GM10266 (cell line): ENCODE data around the gene ACTRT1.

ENCODE experiments used
- DNase-seq: peaks from one replicate; pipeline ENCODE4 v3.0.0; 2012; ENCODE audit errors: extremely low spot score
- CTCF ChIP-seq: IDR thresholded peaks from 2 replicates; pipeline ENCODE4 v1.5.1; 2012; ENCODE audit warnings: mild to moderate bottlenecking, low read depth; ENCODE audit not compliant: control insufficient read depth, insufficient read depth; ENCODE audit errors: missing control alignments

ACTRT1 gene

GRCh38 chrX:128052303-128052702 is at the start of gene ACTRT1:
ACTRT1 (minus strand) TSS chrX:128052403; CDS start chrX:128052206, 197 bp downstream.
- no peak for DNase-seq
- TF ChIP-seq CTCF, result no peak

- no peak for TF ChIP-seq CTCF
- no peak for DNase-seq
Observed at GRCh38 chrX:128078545-128078944, 26.3 kb upstream of the ACTRT1 start.

- no peak for DNase-seq
- TF ChIP-seq CTCF, result no peak
Observed at GRCh38 chrX:128057421-128057820, 5.2 kb upstream of the ACTRT1 start.

- no peak for TF ChIP-seq CTCF
Observed at GRCh38 chrX:128051526-128051925, 677 bp downstream of the ACTRT1 start.

GRCh38 chrX:128035318-128035717 is 16.9 kb downstream of the ACTRT1 start:
- no peak for TF ChIP-seq CTCF
- DNase-seq, result no peak

More at GRCh38 chrX:128051526-128051925, 677 bp downstream of the ACTRT1 start:
- no peak for DNase-seq

- TF ChIP-seq CTCF, result no peak
- no peak for DNase-seq
Observed at GRCh38 chrX:128021566-128021965, 30.6 kb downstream of the ACTRT1 start.

- TF ChIP-seq CTCF, result no peak
- DNase-seq, result no peak
Observed at GRCh38 chrX:128020701-128021100, 31.5 kb downstream of the ACTRT1 start.

GRCh38 chrX:128019218-128019617 is 33.0 kb downstream of the ACTRT1 start:
- DNase-seq, result no peak
- no peak for TF ChIP-seq CTCF
